HepG2 (cell line): Measurements from ENCODE around the gene GADD45A. TPM values are rescaled to one million over a fixed set of nuclear protein-coding genes. Genes with fewer than 3 reads are reported as not detected.
A peak's percentile ranks its signal among the peaks of the same experiment; 100 is the strongest.

Experiments
- ATAC-seq: fragments of 200-7000 bp; cut with Tn5 transposase; 3 replicates; pipeline ENCODE4 v1.9.1; 2020; ENCODE audit warnings: mild to moderate bottlenecking, moderate library complexity
- BruUV-seq: library from RNA; stranded (reverse); fragments of 400-500 nt; replicated peaks from 2 replicates; lab custom pipeline; 2021; lab: Mats Ljungman, UMichigan
- CTCF ChIA-PET: fragments of 300-600 bp; formaldehyde crosslinking; extraction: SDS; loops from one replicate; lab custom pipeline; 2021; ENCODE audit warnings: low total read pairs, inconsistent platforms, low intra/inter-chr PET ratio; lab: Yijun Ruan, JAX
- POLR2A ChIA-PET: fragments of 350-600 bp; sonication (Branson Sonifier 250); formaldehyde crosslinking; loops from one replicate; lab custom pipeline; 2020; ENCODE audit warnings: antibody characterized with exemption, inconsistent platforms; lab: Yijun Ruan, JAX
- DNase-seq: peaks from one replicate; pipeline ENCODE4 v3.0.0-alpha.2; 2015; ENCODE audit warnings: low spot score
- FAIRE-seq: peaks from 3 replicates; lab custom pipeline; 2011; peaks lifted over from hg19 to GRCh38; lab: Jason Lieb, UNC
- H2AFZ ChIP-seq: one replicate; pipeline ENCODE4 v1.6.1; 2011; ENCODE audit warnings: low read length, inconsistent platforms
- H3K27ac ChIP-seq: fragments of 300-600 bp; 3 replicates; pipeline ENCODE4 v1.8.0; 2011; ENCODE audit warnings: mixed run types, mild to moderate bottlenecking, mixed read lengths, low read length, inconsistent platforms; ENCODE audit not compliant: insufficient read depth; ENCODE audit errors: extremely low read length
- H3K27me3 ChIP-seq, 2 experiments: fragments of 200-600 bp in 1 of 2; 2 replicates in 1 of 2; 3 replicates in 1 of 2; pipeline versions ENCODE4 v1.6.0 to v1.8.0; 2011; ENCODE audit warnings: low read length in 2 of 2, mild to moderate bottlenecking in 2 of 2, moderate library complexity in 2 of 2, inconsistent platforms in 1 of 2; ENCODE audit not compliant: insufficient read depth in 2 of 2, control insufficient read depth in 1 of 2
- H3K36me3 ChIP-seq, 2 experiments: fragments of 200-600 bp in 1 of 2; replicated peaks in 1 of 2; 2 replicates in 1 of 2; 3 replicates in 1 of 2; pipeline versions ENCODE4 v1.5.1 to v1.8.0; 2011; ENCODE audit warnings: low read length in 2 of 2, inconsistent platforms in 1 of 2; ENCODE audit not compliant: insufficient read depth in 2 of 2, control insufficient read depth in 1 of 2
- H3K4me1 ChIP-seq: 2 replicates; pipeline ENCODE4 v1.5.1; 2012; ENCODE audit warnings: low read length, inconsistent platforms; ENCODE audit not compliant: insufficient read depth
- H3K4me2 ChIP-seq: 2 replicates; pipeline ENCODE4 v1.6.0; 2011; ENCODE audit warnings: low read depth, low read length, inconsistent platforms
- H3K4me3 ChIP-seq, 3 experiments: fragments of 200-600 bp in 1 of 3; sonication (generic), shearing (Covaris generic) in 1 of 3; replicated peaks in 1 of 3; 2 replicates each; pipeline ENCODE4 v1.5.1; 2011 to 2016; ENCODE audit warnings: low read length in 3 of 3, inconsistent platforms in 2 of 3, low read depth in 2 of 3, mild to moderate bottlenecking in 2 of 3, control low read depth in 1 of 3, mixed read lengths in 1 of 3; ENCODE audit not compliant: insufficient read depth in 1 of 3
- H3K79me2 ChIP-seq: one replicate; pipeline ENCODE4 v1.6.1; 2011; ENCODE audit warnings: low read length, inconsistent platforms; ENCODE audit not compliant: insufficient read depth
- H3K9ac ChIP-seq: 2 replicates; pipeline ENCODE4 v1.6.0; 2011; ENCODE audit warnings: mild to moderate bottlenecking, low read depth, low read length, inconsistent platforms; ENCODE audit not compliant: insufficient read depth
- H3K9me3 ChIP-seq: 2 replicates; pipeline ENCODE4 v1.5.1; 2012; ENCODE audit warnings: mild to moderate bottlenecking, low read length
- H4K20me1 ChIP-seq: 2 replicates; pipeline ENCODE4 v1.6.0; 2011; ENCODE audit warnings: inconsistent platforms, mild to moderate bottlenecking, low read length, moderate library complexity; ENCODE audit not compliant: insufficient read depth
- ARID5B ChIP-seq: IDR thresholded peaks from 2 replicates; pipeline ENCODE4 v1.4.0; 2020; ENCODE audit warnings: mild to moderate bottlenecking, missing genetic modification reagents
- BHLHE40 ChIP-seq: IDR thresholded peaks from 2 replicates; pipeline ENCODE4 v1.6.1; 2011; ENCODE audit warnings: low read length, improper control_type of control experiment
- CENPBD1 ChIP-seq: sonication (generic); formaldehyde crosslinking; IDR thresholded peaks from 2 replicates; pipeline ENCODE4 v1.8.0; 2022; ENCODE audit warnings: missing genetic modification reagents, low read depth, mild to moderate bottlenecking, borderline replicate concordance
- FOSL2 ChIP-seq: sonication (generic); formaldehyde crosslinking; IDR thresholded peaks from 2 replicates; pipeline ENCODE4 v1.4.0; 2020; ENCODE audit warnings: missing genetic modification reagents
- HIVEP1 ChIP-seq: sonication (generic); formaldehyde crosslinking; IDR thresholded peaks from 2 replicates; pipeline ENCODE4 v1.4.0; 2020; ENCODE audit warnings: mild to moderate bottlenecking, missing genetic modification reagents
- KDM5A ChIP-seq: fragments of 200-600 bp; sonication (generic); IDR thresholded peaks from 2 replicates; pipeline ENCODE4 v1.7.0; 2018; ENCODE audit warnings: antibody characterized with exemption, mild to moderate bottlenecking, low read length, borderline replicate concordance
- LCORL ChIP-seq, 2 experiments: fragments of 450-650 bp in 1 of 2; sonication (generic) in 1 of 2; formaldehyde crosslinking in 1 of 2; IDR thresholded peaks; 2 replicates each; pipeline versions ENCODE4 v1.5.0 to v1.6.1; 2017 to 2020; ENCODE audit warnings: antibody characterized with exemption in 1 of 2, missing genetic modification reagents in 1 of 2
- PAXIP1 ChIP-seq: sonication (generic); formaldehyde crosslinking; conservative IDR thresholded peaks from 2 replicates; pipeline ENCODE4 v1.4.0; 2020; ENCODE audit warnings: mild to moderate bottlenecking, missing genetic modification reagents, moderate library complexity
- PPARG ChIP-seq: conservative IDR thresholded peaks from 2 replicates; pipeline ENCODE4 v1.6.1; 2016; ENCODE audit warnings: missing biosample characterization, missing genetic modification reagents
- RARA ChIP-seq: IDR thresholded peaks from 2 replicates; pipeline ENCODE4 v1.6.1; 2016; ENCODE audit warnings: missing genetic modification reagents, missing compliant biosample characterization
- RXRA ChIP-seq: sonication (generic); formaldehyde crosslinking; IDR thresholded peaks from 2 replicates; pipeline ENCODE4 v1.5.1; 2020; ENCODE audit warnings: missing genetic modification reagents
- SALL1 ChIP-seq: sonication (generic); formaldehyde crosslinking; IDR thresholded peaks from 2 replicates; pipeline ENCODE4 v1.8.0; 2022; ENCODE audit warnings: mild to moderate bottlenecking, missing genetic modification reagents
- SOX6 ChIP-seq, 2 experiments: fragments of 450-650 bp in 1 of 2; sonication (generic) in 1 of 2; formaldehyde crosslinking in 1 of 2; IDR thresholded peaks; 2 replicates each; pipeline versions ENCODE4 v1.4.0 to v1.6.1; 2017 to 2020; ENCODE audit warnings: antibody characterized with exemption in 1 of 2, mild to moderate bottlenecking in 1 of 2, missing genetic modification reagents in 1 of 2
- TBX2 ChIP-seq: sonication (generic); formaldehyde crosslinking; IDR thresholded peaks from 2 replicates; pipeline ENCODE4 v1.5.0; 2020; ENCODE audit warnings: missing genetic modification reagents, mild to moderate bottlenecking, borderline replicate concordance
- ZBTB21 ChIP-seq: sonication (generic); formaldehyde crosslinking; IDR thresholded peaks from 2 replicates; pipeline ENCODE4 v1.4.0; 2020; ENCODE audit warnings: missing genetic modification reagents
- ZBTB7A ChIP-seq: sonication (generic); formaldehyde crosslinking; IDR thresholded peaks from 2 replicates; pipeline ENCODE4 v1.8.0; 2022; ENCODE audit warnings: mild to moderate bottlenecking, missing genetic modification reagents
- ZSCAN31 ChIP-seq: sonication (generic); formaldehyde crosslinking; IDR thresholded peaks from 2 replicates; pipeline ENCODE4 v1.5.0; 2020; ENCODE audit warnings: low read depth, mild to moderate bottlenecking, missing genetic modification reagents
- WGBS: methylation state at CpG from one replicate; pipeline ENCODE4 v1.1.6; 2017; ENCODE audit warnings: low lambda C conversion rate; 5-methylcytosine and 5-hydroxymethylcytosine counted together
- in situ Hi-C: cut with HindIII; loops from 2 replicates; pipeline ENCODE4 v1.10.0; 2017; ENCODE audit warnings: low pct_unique_long_range_greater_than_20kb; ENCODE audit not compliant: extremely low pct_ligation_motif_present
- intact Hi-C: fragments of 100-400 bp; cut with micrococcal nuclease; formaldehyde crosslinking; loops from one replicate; pipeline ENCODE4 v1.10.0; 2022; ENCODE audit not compliant: unreplicated experiment
- polyA plus RNA-seq, 8 experiments: library from polyadenylated mRNA; depleted of rRNA in 3 of 8; stranded (reverse) in 7 of 8; unstranded in 1 of 8; fragments of >200 nt; fragmentation: Illumina TruSeq in 4 of 8; extraction: Trizol in 4 of 8; gene quantifications; 2 replicates each; pipeline versions ENCODE4 v1.2.1 to v1.2.3, GENCODE V29; 2011 to 2016; ENCODE audit warnings: low read depth in 4 of 8, missing spikeins in 1 of 8, mixed read lengths in 1 of 8; ENCODE audit not compliant: insufficient read depth in 1 of 8
- total RNA-seq, 5 experiments: library from RNA; depleted of rRNA; stranded (reverse); fragments of >200 nt; fragmentation: Illumina TruSeq; extraction: Trizol; gene quantifications; 2 replicates each; pipeline ENCODE4 v1.2.3, GENCODE V29; 2016; ENCODE audit warnings: low read depth in 1 of 5

The GADD45A gene
- total and polyA plus RNA-seq, 2 of the 13 experiments (the other 11 are each of a cell fraction or from before 2014, with no cell fraction given) = 33.2 to 46.2 TPM

GRCh38 chr1:67717876-67718275 lies 32.9 kb downstream of the GADD45A start:
- H3K4me2 ChIP-seq = no peak overlapping the region
- ChIA-PET POLR2A (interaction anchor here (1.2 kb wide), 1 partner anchor 33 kb away, joined by 5 read pairs; the partner anchor contains the start of gene GADD45A), CTCF (no interaction called here)
- no TSS peak for BruUV-seq
- H3K4me1 ChIP-seq = peaks cover 61% of the 10 kb centered on the region
- WGBS = 45% methylated on average over 4 of the region's 4 CpGs
- H3K9me3 ChIP-seq = no peaks in the 10 kb centered on the region
- ATAC-seq = peak; percentile 48
- no peaks in the 10 kb centered on the region for H3K79me2 ChIP-seq
- H3K4me3 ChIP-seq = no peak overlapping the region
- H2AFZ ChIP-seq = no peak overlapping the region
- no peak overlapping the region for H3K9ac ChIP-seq
- in situ Hi-C loops = no loop called here
- H3K27me3 ChIP-seq = no peaks in the 10 kb centered on the region; a peak in 1 of 5 replicates
- H3K36me3 ChIP-seq = no peaks in the 10 kb centered on the region
- H3K27ac ChIP-seq = no peak overlapping the region
- intact Hi-C loops = no loop called here
- peak; percentile 12 for FAIRE-seq
- peak; percentile 13 for DNase-seq
- H4K20me1 ChIP-seq = no peaks in the 10 kb centered on the region
- TF ChIP-seq ZBTB21 (CRISPR knock-in tag) = no peak
- 0 out of 2 replicates have a peak, but pooled peaks have one; percentile 20 for TF ChIP-seq PAXIP1 (CRISPR knock-in tag)
- 0 out of 2 replicates have a peak, but pooled peaks have one; percentile 26 for TF ChIP-seq ZBTB7A
- TF ChIP-seq TBX2 (CRISPR knock-in tag) = peak; percentile 22; the same call in 1 of the 2 replicates
- TF ChIP-seq HIVEP1 (CRISPR knock-in tag) = no peak
- TF ChIP-seq RXRA (CRISPR knock-in tag) = peak; percentile 54; the same call in 1 of the 2 replicates
- peak; percentile 27; the same call in 1 of the 2 replicates for TF ChIP-seq SALL1 (CRISPR knock-in tag)
- no peak for TF ChIP-seq ZSCAN31 (CRISPR knock-in tag)
- TF ChIP-seq FOSL2 (CRISPR knock-in tag) = peak; percentile 58
- TF ChIP-seq KDM5A = no peak
- TF ChIP-seq RARA (CRISPR knock-in tag) = peak; percentile 27; the same call in 1 of the 2 replicates
- TF ChIP-seq LCORL (IDR thresholded peaks at IDR 0.05) = no peak
- TF ChIP-seq LCORL (CRISPR knock-in tag; IDR thresholded peaks at IDR 0.05) = 0 out of 2 replicates have a peak, but pooled peaks have one; percentile 23
- no peak for TF ChIP-seq CENPBD1
- TF ChIP-seq PPARG (CRISPR knock-in tag) = peak; percentile 92
- peak; percentile 86 for TF ChIP-seq BHLHE40
- no peak for TF ChIP-seq SOX6 (IDR thresholded peaks at IDR 0.05)
- TF ChIP-seq SOX6 (CRISPR knock-in tag; IDR thresholded peaks at IDR 0.05) = peak; percentile 46; the same call in 1 of the 2 replicates
- TF ChIP-seq ARID5B (CRISPR knock-in tag) = peak; percentile 36; the same call in 1 of the 2 replicates
